Measurements from ENCODE around the gene C1QB. TPM values are rescaled to one million over a fixed set of nuclear protein-coding genes. Genes with fewer than 3 reads are reported as not detected.

C1QB gene
- polyA plus RNA-seq, 1 of the 3 experiments (the other 2 are of a cell fraction): not detected

DNA sequence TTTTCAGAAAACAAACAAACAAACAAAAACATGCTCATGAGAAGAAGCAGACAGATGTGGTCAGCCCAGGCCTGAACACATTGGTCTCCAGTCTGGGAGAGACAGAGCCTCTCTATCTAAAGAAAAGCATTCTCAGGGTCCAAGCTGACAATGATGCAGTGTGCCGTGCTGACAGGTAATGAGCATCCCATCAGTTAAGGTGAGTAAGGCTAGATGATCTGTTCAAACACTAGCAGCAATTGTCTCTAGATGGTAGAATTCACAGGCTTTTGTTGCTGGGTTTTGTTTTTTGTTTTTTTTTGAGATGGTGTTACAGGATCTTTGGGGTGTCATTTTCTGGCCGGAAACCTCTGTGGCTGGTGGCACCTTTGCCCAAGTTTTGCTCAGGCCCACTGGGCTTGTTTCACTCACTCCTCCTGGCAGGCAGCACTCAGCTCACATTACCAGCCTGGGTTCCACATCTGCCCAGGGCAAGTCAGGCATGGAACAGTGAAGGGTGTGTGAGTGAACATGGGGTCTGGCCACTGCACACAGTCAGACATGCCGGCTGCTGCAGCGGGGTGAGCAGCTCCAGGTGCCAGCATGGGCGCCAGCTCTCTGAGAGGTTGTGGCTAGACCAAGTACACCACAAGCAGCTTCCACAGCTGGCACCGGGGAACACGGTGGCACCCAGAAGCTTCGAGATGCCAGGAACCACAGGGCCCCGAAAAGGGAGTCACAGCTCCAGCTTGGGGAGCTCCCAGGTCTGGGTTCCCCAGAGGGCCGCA, 19.2 kb upstream of the C1QB start:
- POLR2A ChIA-PET: no interaction called here

DNA sequence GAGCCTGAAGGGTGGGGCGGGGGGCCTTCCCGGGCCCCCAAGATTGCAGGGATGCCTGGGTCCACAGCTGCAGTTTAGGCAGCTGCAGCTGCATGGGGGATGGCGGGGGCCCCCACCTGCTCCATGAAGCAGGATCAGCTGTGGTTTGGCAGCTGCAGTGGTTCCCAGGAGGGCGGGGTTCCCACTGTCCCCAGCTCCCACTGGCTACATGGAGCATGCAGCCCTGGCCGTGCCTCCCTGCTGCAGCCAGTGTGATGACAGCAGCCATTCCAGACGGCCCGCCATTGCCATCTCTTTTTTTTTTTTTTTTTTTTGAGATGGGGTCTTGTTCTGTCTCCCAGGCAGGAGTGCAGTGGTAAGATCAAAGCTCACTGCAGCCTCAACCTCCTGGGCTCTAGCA, 17.6 kb upstream of the C1QB start:
- Histone ChIP-seq H3K36me3 (replicated peaks in 1 of 2; ENCODE audit: control insufficient read depth in 1 of 2, insufficient read depth in 2 of 2, low read length in 1 of 2) (no peaks in the 10 kb centered on the region), H3F3A (replicated peaks; ENCODE audit: insufficient read depth) (no peaks in the 10 kb centered on the region), H3K9me2 (no peaks in the 10 kb centered on the region), H3K9me3 (no peaks in the 10 kb centered on the region), H3K9ac (no peak overlapping the region), H3K27ac (ENCODE audit: low read depth in 2 of 2, low read length in 1 of 2) (no peak overlapping the region), H3K4me1 (ENCODE audit: control insufficient read depth in 1 of 2, insufficient read depth in 2 of 2, low read depth in 1 of 2, low read length in 1 of 2) (no peaks in the 10 kb centered on the region), H3K4me3 (ENCODE audit: low read depth in 2 of 2, low read length in 1 of 2) (no peak overlapping the region), H3K79me2 (ENCODE audit: insufficient read depth) (no peaks in the 10 kb centered on the region), H3K27me3 (ENCODE audit: insufficient read depth) (peaks cover 26% of the 10 kb centered on the region), H3K4me2 (no peak overlapping the region), H2AFZ (ENCODE audit: low read depth) (no peak overlapping the region), H4K20me1 (ENCODE audit: insufficient read depth) (no peaks in the 10 kb centered on the region)
- no peak for TF ChIP-seq RXRA (IDR thresholded peaks at IDR 0.05; ENCODE audit: borderline replicate concordance, low read depth)
- no peak for TF ChIP-seq CHD2 (IDR thresholded peaks at IDR 0.05; ENCODE audit: low read length, partially characterized antibody)
- no peak for TF ChIP-seq NFIC (IDR thresholded peaks at IDR 0.05; ENCODE audit: borderline replicate concordance)
- TF ChIP-seq YY1 (IDR thresholded peaks at IDR 0.05; ENCODE audit: low read depth): no peak
- no peak for TF ChIP-seq USF1 (IDR thresholded peaks at IDR 0.05; ENCODE audit: borderline replicate concordance, low read depth)
- TF ChIP-seq, protein P1, sequence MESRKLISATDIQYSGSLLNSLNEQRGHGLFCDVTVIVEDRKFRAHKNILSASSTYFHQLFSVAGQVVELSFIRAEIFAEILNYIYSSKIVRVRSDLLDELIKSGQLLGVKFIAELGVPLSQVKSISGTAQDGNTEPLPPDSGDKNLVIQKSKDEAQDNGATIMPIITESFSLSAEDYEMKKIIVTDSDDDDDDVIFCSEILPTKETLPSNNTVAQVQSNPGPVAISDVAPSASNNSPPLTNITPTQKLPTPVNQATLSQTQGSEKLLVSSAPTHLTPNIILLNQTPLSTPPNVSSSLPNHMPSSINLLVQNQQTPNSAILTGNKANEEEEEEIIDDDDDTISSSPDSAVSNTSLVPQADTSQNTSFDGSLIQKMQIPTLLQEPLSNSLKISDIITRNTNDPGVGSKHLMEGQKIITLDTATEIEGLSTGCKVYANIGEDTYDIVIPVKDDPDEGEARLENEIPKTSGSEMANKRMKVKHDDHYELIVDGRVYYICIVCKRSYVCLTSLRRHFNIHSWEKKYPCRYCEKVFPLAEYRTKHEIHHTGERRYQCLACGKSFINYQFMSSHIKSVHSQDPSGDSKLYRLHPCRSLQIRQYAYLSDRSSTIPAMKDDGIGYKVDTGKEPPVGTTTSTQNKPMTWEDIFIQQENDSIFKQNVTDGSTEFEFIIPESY (IDR thresholded peaks at IDR 0.05; ENCODE audit: borderline replicate concordance, low read depth): no peak
- no peak for TF ChIP-seq POLR2AphosphoS5 (IDR thresholded peaks at IDR 0.05; ENCODE audit: low read depth, low read length)
- no peak for TF ChIP-seq PBX3 (IDR thresholded peaks at IDR 0.05)
- ChIA-PET CTCF (interaction anchor here (0.8 to 5.1 kb wide), 6 partner anchors 9 to 219 kb away, joined by 3 to 58 read pairs (median 7); no protein-coding TSS in a partner anchor), POLR2A (no interaction called here)
- 64% methylated on average over 2 of the region's 7 CpGs for WGBS (ENCODE audit: low lambda C conversion rate)
- no peak for DNase-seq

More for the DNA sequence above, 19.2 kb upstream of the C1QB start:
- Histone ChIP-seq H3K27ac (ENCODE audit: low read depth in 2 of 2, low read length in 1 of 2) (no peak overlapping the region), H3K4me2 (no peak overlapping the region), H4K20me1 (ENCODE audit: insufficient read depth) (no peaks in the 10 kb centered on the region), H3K36me3 (replicated peaks in 1 of 2; ENCODE audit: control insufficient read depth in 1 of 2, insufficient read depth in 2 of 2, low read length in 1 of 2) (no peaks in the 10 kb centered on the region), H3K4me3 (ENCODE audit: low read depth in 2 of 2, low read length in 1 of 2) (no peak overlapping the region), H3K4me1 (ENCODE audit: control insufficient read depth in 1 of 2, insufficient read depth in 2 of 2, low read depth in 1 of 2, low read length in 1 of 2) (no peaks in the 10 kb centered on the region), H3K9ac (no peak overlapping the region), H3K9me3 (no peaks in the 10 kb centered on the region), H3K9me2 (no peaks in the 10 kb centered on the region), H2AFZ (ENCODE audit: low read depth) (no peak overlapping the region), H3K27me3 (ENCODE audit: insufficient read depth) (peaks cover 26% of the 10 kb centered on the region), H3K79me2 (ENCODE audit: insufficient read depth) (no peaks in the 10 kb centered on the region), H3F3A (replicated peaks; ENCODE audit: insufficient read depth) (no peaks in the 10 kb centered on the region)
- 67% methylated on average over 6 of the region's 10 CpGs for WGBS (ENCODE audit: low lambda C conversion rate)
- CTCF ChIA-PET: interaction anchor here (1.6 to 5.1 kb wide), 5 partner anchors 8 to 217 kb away, joined by 4 to 58 read pairs (median 11); no protein-coding TSS in a partner anchor
- TF ChIP-seq MXI1 (IDR thresholded peaks at IDR 0.05; ENCODE audit: low read depth, low read length): no peak
- no peak for TF ChIP-seq JUND (IDR thresholded peaks at IDR 0.05)
- TF ChIP-seq ELF1 (IDR thresholded peaks at IDR 0.05): no peak
- TF ChIP-seq SIN3A (IDR thresholded peaks at IDR 0.05; ENCODE audit: borderline replicate concordance, low read depth, low read length): no peak
- TF ChIP-seq USF2 (IDR thresholded peaks at IDR 0.05; ENCODE audit: borderline replicate concordance, low read depth, low read length): no peak
- TF ChIP-seq MAX (IDR thresholded peaks at IDR 0.05; ENCODE audit: low read depth): no peak
- no peak for TF ChIP-seq SMC3 (IDR thresholded peaks at IDR 0.05; ENCODE audit: low read depth, low read length)
- TF ChIP-seq POLR2AphosphoS5 (IDR thresholded peaks at IDR 0.05; ENCODE audit: low read depth, low read length): no peak
- TF ChIP-seq RCOR1 (IDR thresholded peaks at IDR 0.05; ENCODE audit: low read length): no peak
- no peak for TF ChIP-seq YY1 (IDR thresholded peaks at IDR 0.05; ENCODE audit: low read depth)
- no peak for TF ChIP-seq RAD21 (IDR thresholded peaks at IDR 0.05; ENCODE audit: low read length)
- TF ChIP-seq GATA2 (CRISPR knock-in tag; IDR thresholded peaks at IDR 0.05): no peak
- no peak for TF ChIP-seq EP300 (IDR thresholded peaks at IDR 0.05; ENCODE audit: borderline replicate concordance in 1 of 2, low read depth in 1 of 2, low read length in 1 of 2)
- DNase-seq: no peak

Data from SK-N-SH (cell line).